Nephron progenitor cell (in vitro differentiated cells): ENCODE measurements around the gene PRSS8.
A peak's percentile ranks its signal among the peaks of the same experiment; 100 is the strongest.

ENCODE experiments used
- DNase-seq: peaks from one replicate; pipeline ENCODE4 v3.0.0; 2021
- H3K27ac Mint-ChIP-seq: 2 replicates; pipeline ENCODE4 v1.8.0; 2021; ENCODE audit warnings: mild to moderate bottlenecking, moderate library complexity, mixed read lengths
- H3K27me3 Mint-ChIP-seq: 2 replicates; pipeline ENCODE4 v1.8.0; 2021; ENCODE audit warnings: mild to moderate bottlenecking, low read depth, mixed read lengths; ENCODE audit not compliant: poor library complexity
- H3K36me3 Mint-ChIP-seq: 2 replicates; pipeline ENCODE4 v1.8.0; 2021; ENCODE audit warnings: low read depth, mixed read lengths
- H3K4me1 Mint-ChIP-seq: 2 replicates; pipeline ENCODE4 v1.8.0; 2021; ENCODE audit warnings: mixed read lengths
- H3K4me3 Mint-ChIP-seq: 2 replicates; pipeline ENCODE4 v1.8.0; 2021; ENCODE audit warnings: mild to moderate bottlenecking, moderate library complexity, mixed read lengths
- H3K9me3 Mint-ChIP-seq: 2 replicates; pipeline ENCODE4 v1.8.0; 2021; ENCODE audit warnings: mild to moderate bottlenecking, moderate library complexity, mixed read lengths
- TF ChIP-seq, protein P1 (sequence below): fragments of 200-600 bp; sonication (generic); IDR thresholded peaks from 2 replicates; pipeline ENCODE4 v1.5.0; 2021; ENCODE audit warnings: antibody characterized with exemption

PRSS8 gene

GRCh38 chr16:31127182-31127581 is 8.3 kb downstream of the PRSS8 start:
- H3K36me3 Mint-ChIP-seq = peaks cover 12% of the 10 kb centered on the region
- no peaks in the 10 kb centered on the region for H3K9me3 Mint-ChIP-seq
- TF ChIP-seq, protein P1, sequence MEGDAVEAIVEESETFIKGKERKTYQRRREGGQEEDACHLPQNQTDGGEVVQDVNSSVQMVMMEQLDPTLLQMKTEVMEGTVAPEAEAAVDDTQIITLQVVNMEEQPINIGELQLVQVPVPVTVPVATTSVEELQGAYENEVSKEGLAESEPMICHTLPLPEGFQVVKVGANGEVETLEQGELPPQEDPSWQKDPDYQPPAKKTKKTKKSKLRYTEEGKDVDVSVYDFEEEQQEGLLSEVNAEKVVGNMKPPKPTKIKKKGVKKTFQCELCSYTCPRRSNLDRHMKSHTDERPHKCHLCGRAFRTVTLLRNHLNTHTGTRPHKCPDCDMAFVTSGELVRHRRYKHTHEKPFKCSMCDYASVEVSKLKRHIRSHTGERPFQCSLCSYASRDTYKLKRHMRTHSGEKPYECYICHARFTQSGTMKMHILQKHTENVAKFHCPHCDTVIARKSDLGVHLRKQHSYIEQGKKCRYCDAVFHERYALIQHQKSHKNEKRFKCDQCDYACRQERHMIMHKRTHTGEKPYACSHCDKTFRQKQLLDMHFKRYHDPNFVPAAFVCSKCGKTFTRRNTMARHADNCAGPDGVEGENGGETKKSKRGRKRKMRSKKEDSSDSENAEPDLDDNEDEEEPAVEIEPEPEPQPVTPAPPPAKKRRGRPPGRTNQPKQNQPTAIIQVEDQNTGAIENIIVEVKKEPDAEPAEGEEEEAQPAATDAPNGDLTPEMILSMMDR = no peak
- H3K4me3 Mint-ChIP-seq = no peak overlapping the region
- no peak for DNase-seq
- no peaks in the 10 kb centered on the region for H3K4me1 Mint-ChIP-seq
- no peak overlapping the region for H3K27ac Mint-ChIP-seq
- H3K27me3 Mint-ChIP-seq = no peaks in the 10 kb centered on the region

DNA sequence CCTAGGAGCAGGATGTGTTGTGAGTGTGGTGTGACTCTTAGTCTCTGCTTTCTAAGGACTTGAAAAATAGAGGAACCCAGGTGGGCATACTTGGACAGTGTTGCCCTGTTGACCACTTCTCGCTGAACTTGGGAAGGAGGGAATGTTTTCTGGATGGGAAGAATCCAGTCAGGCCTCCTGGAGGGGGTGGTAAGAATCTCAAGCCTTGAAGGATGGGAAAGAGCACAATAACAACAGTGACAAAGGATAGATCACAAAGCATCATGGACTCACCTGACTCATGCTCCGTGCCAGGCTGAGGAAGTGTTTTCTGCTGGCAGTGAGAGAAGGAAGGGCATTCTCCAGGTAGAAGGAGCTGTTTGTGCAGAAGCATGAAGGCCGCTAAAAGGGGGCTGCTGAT is 9.7 kb downstream of the PRSS8 start:
- Mint-ChIP-seq H3K4me1 (no peaks in the 10 kb centered on the region), H3K9me3 (no peaks in the 10 kb centered on the region), H3K4me3 (no peak overlapping the region), H3K27ac (peak overlapping the region; percentile 73), H3K27me3 (no peaks in the 10 kb centered on the region), H3K36me3 (peaks cover 24% of the 10 kb centered on the region)
- TF ChIP-seq, protein P1 = no peak
- DNase-seq = no peak

DNA sequence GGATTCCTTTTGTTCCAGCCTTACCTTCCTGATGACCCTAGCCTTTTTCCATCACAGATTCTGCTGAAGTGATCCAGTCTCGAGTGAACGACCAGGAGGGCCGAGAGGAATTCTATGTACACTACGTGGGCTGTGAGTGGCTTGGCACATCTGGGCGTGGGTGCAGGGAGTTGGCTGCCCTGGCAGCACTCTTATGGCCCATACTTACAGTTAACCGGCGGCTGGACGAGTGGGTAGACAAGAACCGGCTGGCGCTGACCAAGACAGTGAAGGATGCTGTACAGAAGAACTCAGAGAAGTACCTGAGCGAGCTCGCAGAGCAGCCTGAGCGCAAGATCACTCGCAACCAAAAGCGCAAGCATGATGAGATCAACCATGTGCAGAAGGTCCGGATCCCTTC is 15.4 kb downstream of the PRSS8 start:
- Mint-ChIP-seq H3K36me3 (peaks cover 36% of the 10 kb centered on the region), H3K9me3 (no peaks in the 10 kb centered on the region), H3K27me3 (no peaks in the 10 kb centered on the region), H3K4me3 (no peak overlapping the region), H3K4me1 (peaks cover 13% of the 10 kb centered on the region), H3K27ac (no peak overlapping the region)
- DNase-seq = no peak
- TF ChIP-seq, protein P1 = no peak

DNA sequence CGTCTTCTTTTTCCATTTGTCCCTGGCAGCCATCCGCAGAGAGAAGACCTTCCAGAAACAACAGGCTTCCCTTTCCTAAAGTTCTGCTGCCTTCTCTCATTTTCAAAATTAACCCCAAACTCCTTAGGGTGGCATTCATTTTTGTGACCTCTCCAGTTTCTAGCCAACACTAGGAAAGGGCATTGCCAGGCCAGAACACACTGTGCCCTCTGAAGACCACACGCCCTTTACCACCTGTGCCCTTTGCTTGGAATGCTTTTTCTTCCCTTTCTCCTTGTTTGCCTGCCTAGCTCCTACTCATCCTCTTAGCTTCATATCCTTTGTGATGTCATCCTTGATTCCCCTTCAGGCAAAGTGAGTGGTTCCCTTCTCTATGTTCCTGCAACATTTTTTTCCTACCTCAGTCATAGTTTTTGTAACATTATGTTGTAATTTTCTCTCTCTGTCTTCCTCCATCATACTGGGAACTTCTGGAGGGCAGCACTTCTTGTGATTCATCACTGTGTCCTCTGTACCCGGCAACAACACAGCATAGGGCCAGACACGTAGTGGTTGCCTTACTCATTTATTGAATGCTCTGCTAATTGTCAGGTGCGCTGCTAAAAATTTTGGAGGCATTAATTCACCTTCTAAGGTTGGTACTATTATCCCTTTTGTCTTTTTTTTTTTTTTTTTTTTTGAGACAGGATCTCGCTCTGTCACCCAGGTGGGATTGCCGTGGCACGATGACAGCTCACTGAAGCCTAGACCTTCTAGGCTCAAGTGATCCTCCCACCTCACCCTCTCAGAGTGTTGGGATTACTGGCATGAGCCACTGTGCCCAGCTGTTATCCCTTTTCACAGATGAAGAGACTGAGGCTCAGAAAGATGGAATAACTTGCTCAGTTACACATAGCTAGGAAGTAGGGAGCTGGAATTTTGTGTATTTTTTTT is 17.0 kb downstream of the PRSS8 start:
- H3K4me1 Mint-ChIP-seq = peaks cover 13% of the 10 kb centered on the region
- peak overlapping the region; percentile 91 for H3K4me3 Mint-ChIP-seq
- H3K27ac Mint-ChIP-seq = peak overlapping the region; percentile 95
- TF ChIP-seq, protein P1 = no peak
- no peaks in the 10 kb centered on the region for H3K9me3 Mint-ChIP-seq
- no peaks in the 10 kb centered on the region for H3K27me3 Mint-ChIP-seq
- H3K36me3 Mint-ChIP-seq = peaks cover 29% of the 10 kb centered on the region
- no peak for DNase-seq

DNA sequence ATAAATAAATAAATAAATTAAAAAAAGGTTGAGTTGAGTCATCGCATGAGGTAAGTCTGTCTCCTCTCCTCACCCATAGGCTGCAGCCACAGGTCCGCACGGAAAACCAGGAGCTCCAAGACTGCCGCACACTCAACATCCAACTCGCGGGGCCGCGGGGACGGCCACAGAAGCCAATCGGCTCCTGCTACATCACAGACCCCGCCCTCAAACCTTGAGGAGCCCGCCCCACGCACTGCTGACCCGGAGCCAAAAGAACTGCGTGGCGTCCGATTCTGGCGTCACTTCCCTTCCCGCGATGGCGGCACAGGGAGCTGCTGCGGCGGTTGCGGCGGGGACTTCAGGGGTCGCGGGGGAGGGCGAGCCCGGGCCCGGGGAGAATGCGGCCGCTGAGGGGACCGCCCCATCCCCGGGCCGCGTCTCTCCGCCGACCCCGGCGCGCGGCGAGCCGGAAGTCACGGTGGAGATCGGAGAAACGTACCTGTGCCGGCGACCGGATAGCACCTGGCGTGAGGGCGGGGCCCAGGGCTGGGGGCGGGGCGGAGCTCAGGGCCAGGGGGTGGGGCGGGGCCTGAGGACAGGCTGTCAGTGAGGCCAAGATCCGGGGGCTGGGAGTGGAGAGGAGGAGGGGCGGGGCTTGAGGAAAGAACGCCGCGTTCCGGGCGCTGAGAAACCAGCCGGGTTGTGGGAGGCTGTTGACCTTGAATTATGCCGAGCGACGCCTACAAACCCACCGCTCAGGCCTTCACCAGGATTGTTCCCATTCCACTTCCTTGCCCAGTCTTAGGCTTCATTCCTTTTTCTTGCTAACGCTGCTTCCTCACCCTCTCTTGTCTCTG is 17.9 kb downstream of the PRSS8 start, which contains the start of gene KAT8:
Gene KAT8 (plus strand): TSS at position 281 of the 839 bp plus-strand sequence. CDS start 18 bp downstream, at position 299.
- H3K36me3 Mint-ChIP-seq = peaks cover 29% of the 10 kb centered on the region
- peak within 1 kb of the TSS; percentile 91 for H3K4me3 Mint-ChIP-seq
- H3K27ac Mint-ChIP-seq = peak within 1 kb of the TSS; percentile 95
- H3K9me3 Mint-ChIP-seq = no peaks in the 10 kb centered on the region
- TF ChIP-seq, protein P1 = no peak
- peaks cover 13% of the 10 kb centered on the region for H3K4me1 Mint-ChIP-seq
- H3K27me3 Mint-ChIP-seq = no peaks in the 10 kb centered on the region
- peak; percentile 97 for DNase-seq
